Epithelial cell of esophagus (primary cell): ENCODE measurements around the gene MPRIP.

Experiments
- DNase-seq: peaks from one replicate; pipeline ENCODE4 v3.0.0; 2010; ENCODE audit warnings: low read depth
- H3K4me3 ChIP-seq: 2 replicates; pipeline ENCODE4 v1.5.1; 2011; ENCODE audit warnings: mild to moderate bottlenecking, low read length, control low read depth
- CTCF ChIP-seq: IDR thresholded peaks from 2 replicates; pipeline ENCODE4 v1.5.1; 2011; ENCODE audit warnings: low read depth, mild to moderate bottlenecking, low read length, control low read depth, inconsistent platforms; ENCODE audit not compliant: insufficient read depth; ENCODE audit errors: missing control alignments

Gene MPRIP

GRCh38 chr17:17216236-17216635, 174.0 kb downstream of the MPRIP start:
- no peak overlapping the region for H3K4me3 ChIP-seq
- no peak for DNase-seq
- no peak for TF ChIP-seq CTCF

GRCh38 chr17:17216776-17217175, 174.5 kb downstream of the MPRIP start:
- TF ChIP-seq CTCF: no peak
- no peak overlapping the region for H3K4me3 ChIP-seq
- DNase-seq: no peak

GRCh38 chr17:17217995-17218394, 175.7 kb downstream of the MPRIP start:
- TF ChIP-seq CTCF: no peak
- DNase-seq: no peak
- no peak overlapping the region for H3K4me3 ChIP-seq

- DNase-seq: no peak
- no peak for TF ChIP-seq CTCF
- H3K4me3 ChIP-seq: no peak overlapping the region
Observed at GRCh38 chr17:17220529-17220928, 178.3 kb downstream of the MPRIP start.

GRCh38 chr17:17221329-17221728, 179.1 kb downstream of the MPRIP start:
- TF ChIP-seq CTCF: no peak
- DNase-seq: no peak

GRCh38 chr17:17223736-17224135, 181.5 kb downstream of the MPRIP start:
- no peak overlapping the region for H3K4me3 ChIP-seq
- no peak for TF ChIP-seq CTCF

More at GRCh38 chr17:17221329-17221728, 179.1 kb downstream of the MPRIP start:
- H3K4me3 ChIP-seq: no peak overlapping the region

GRCh38 chr17:17224137-17224536, 181.9 kb downstream of the MPRIP start:
- H3K4me3 ChIP-seq: no peak overlapping the region
- no peak for DNase-seq
- no peak for TF ChIP-seq CTCF

More at GRCh38 chr17:17223736-17224135, 181.5 kb downstream of the MPRIP start:
- DNase-seq: no peak
